GM19351 (cell line): ENCODE measurements around the gene TAS1R1.

Source experiments
- ATAC-seq: cut with Tn5 transposase; IDR thresholded peaks from one replicate; pipeline ENCODE4 v1.9.1; 2021; ENCODE audit warnings: mild to moderate bottlenecking, moderate library complexity; ENCODE audit not compliant: unreplicated experiment

Gene TAS1R1

GRCh38 chr1:6627841-6628545, 72.9 kb downstream of the TAS1R1 start:
- no peak for ATAC-seq

GRCh38 chr1:6628971-6629479, 73.9 kb downstream of the TAS1R1 start:
- ATAC-seq, result no peak
